GM19324 (cell line): Measurements from ENCODE around the gene CLDN17.

Experiments
- ATAC-seq: cut with Tn5 transposase; IDR thresholded peaks from one replicate; pipeline ENCODE4 v1.9.1; 2021; ENCODE audit warnings: mild to moderate bottlenecking, moderate library complexity; ENCODE audit not compliant: unreplicated experiment, low FRiP score

The CLDN17 gene

GRCh38 chr21:30129246-30129645 is 37.4 kb downstream of the CLDN17 start:
- ATAC-seq = no peak

DNA sequence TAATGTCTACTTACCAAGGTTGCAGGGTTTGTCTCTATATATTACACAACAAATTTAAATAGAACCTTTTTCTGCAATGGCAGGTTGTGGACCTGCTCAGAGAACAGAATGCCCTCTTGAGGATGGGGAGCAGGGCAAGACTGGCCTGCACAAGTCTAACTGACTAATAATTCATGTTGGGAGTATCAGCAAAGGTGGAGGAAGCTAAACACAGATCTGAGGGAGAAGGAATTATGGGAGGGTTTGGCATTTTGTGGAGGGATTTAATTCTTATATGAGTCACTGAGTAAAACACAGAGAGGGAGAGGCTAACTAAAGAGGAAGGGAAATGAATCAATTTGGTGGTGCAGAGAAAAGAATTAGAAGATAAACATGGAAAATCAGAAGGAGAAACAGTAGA is 40.0 kb downstream of the CLDN17 start:
- ATAC-seq = no peak

DNA sequence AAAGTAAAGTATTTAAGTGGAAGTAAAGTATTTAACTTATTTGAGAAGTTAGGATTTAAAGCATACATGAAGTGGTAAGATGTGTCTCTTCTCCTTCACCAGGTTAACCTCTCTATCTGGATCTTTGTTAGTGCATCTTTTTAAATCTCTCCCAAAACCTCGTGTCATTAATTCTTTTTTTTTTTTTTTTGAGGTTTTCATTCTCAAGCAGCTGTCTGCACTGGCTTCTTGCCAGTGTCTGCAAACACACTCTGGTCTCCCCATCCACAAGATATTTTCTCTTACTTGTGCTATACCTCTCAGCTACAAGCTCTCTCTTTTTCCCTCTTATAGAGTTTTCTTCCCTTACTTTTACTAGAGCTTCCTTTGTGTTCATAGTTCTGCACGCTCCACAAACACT is 49.0 kb downstream of the CLDN17 start:
- no peak for ATAC-seq

DNA sequence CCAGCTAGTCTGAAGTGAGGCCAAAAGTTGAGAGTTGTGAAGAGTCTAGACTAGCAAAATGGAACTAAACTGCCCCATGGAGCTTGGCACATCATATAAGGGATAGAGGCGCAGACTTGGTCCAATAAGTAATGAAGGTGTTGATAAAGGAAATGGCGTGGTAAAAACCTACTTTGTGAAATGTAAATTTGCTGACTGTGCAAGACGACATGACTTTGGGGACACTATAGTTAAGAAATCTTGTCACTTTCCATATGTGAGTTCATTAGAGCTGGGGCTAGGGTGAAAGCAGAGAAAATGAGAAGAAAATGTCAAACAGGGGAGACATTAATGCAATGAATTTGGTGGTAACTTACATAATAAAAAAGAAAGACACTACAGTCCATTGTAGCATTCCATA is 50.1 kb downstream of the CLDN17 start:
- ATAC-seq = no peak
